ENCODE results near the gene ADRA2B. TPM values are rescaled to one million over a fixed set of nuclear protein-coding genes. Genes with fewer than 3 reads are reported as not detected.
"Not testable (repeated sequence)": the region's sequence is repeated elsewhere in the genome, so short reads cannot be mapped to it uniquely, and the experiment has no call there.

Gene ADRA2B
- total RNA-seq, 6 experiments from 2014 or later: not detected

DNA sequence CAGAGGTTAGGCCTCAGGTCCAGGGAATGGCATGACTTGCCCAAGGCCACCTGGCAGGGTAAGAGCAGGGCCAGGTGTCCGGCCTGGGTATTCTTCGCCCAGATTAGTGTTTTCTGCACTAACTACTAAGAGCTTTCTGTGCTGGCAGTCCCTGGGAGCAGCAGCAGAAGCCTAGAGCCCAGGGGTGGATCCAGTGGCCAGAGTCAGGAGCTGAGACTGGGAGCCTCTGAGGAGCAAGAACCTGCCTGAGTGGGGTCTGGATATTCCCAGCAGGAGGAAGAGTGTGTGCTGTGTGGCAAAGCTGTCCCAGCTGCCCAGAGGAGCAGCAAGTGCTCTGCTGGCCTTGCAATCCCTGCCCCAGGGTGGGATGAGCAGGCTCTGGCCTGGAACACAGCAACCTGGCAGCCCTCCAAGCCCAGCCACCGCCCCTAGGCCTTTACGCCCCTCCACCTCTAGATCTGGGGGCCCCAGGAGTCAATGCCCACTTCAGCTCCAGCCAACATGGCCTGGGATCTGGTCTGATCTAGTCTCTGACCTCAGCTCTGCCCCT, 50.9 kb downstream of the ADRA2B start:
- Mint-ChIP-seq H3K4me3 (no peak overlapping the region), H3K27ac (no peak overlapping the region), H3K4me1 (ENCODE audit: low read depth) (no peaks in the 10 kb centered on the region), H3K36me3 (ENCODE audit: low read depth) (no peaks in the 10 kb centered on the region), H3K9me3 (no peaks in the 10 kb centered on the region), H3K27me3 (ENCODE audit: insufficient read depth) (peaks cover 13% of the 10 kb centered on the region)
- DNase-seq: no peak
- TF ChIP-seq, protein P1, sequence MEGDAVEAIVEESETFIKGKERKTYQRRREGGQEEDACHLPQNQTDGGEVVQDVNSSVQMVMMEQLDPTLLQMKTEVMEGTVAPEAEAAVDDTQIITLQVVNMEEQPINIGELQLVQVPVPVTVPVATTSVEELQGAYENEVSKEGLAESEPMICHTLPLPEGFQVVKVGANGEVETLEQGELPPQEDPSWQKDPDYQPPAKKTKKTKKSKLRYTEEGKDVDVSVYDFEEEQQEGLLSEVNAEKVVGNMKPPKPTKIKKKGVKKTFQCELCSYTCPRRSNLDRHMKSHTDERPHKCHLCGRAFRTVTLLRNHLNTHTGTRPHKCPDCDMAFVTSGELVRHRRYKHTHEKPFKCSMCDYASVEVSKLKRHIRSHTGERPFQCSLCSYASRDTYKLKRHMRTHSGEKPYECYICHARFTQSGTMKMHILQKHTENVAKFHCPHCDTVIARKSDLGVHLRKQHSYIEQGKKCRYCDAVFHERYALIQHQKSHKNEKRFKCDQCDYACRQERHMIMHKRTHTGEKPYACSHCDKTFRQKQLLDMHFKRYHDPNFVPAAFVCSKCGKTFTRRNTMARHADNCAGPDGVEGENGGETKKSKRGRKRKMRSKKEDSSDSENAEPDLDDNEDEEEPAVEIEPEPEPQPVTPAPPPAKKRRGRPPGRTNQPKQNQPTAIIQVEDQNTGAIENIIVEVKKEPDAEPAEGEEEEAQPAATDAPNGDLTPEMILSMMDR (IDR thresholded peaks at IDR 0.05): no peak

DNA sequence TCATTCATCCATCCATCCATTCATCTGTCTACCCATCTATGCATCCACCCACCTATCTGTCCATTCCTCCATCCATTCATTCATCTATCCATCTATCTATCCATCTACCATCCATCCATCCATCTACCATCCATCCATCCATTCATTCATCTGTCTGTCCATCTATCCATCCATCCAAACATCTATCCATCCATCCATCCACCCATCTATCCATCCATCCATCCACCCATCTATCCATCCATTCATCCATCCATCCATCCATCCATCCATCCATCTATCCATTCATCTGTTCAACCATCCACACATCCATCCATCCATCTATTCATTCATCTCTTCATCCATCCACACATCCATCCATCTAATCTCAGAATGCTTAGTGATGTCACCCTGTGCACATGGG, 51.6 kb downstream of the ADRA2B start:
- DNase-seq; H3K36me3 Mint-ChIP-seq (ENCODE audit: low read depth); H3K4me3 Mint-ChIP-seq; H3K4me1 Mint-ChIP-seq (ENCODE audit: low read depth); H3K9me3 Mint-ChIP-seq; H3K27ac Mint-ChIP-seq: not testable (repeated sequence)
- peaks cover 11% of the 10 kb centered on the region for H3K27me3 Mint-ChIP-seq (ENCODE audit: insufficient read depth)

DNA sequence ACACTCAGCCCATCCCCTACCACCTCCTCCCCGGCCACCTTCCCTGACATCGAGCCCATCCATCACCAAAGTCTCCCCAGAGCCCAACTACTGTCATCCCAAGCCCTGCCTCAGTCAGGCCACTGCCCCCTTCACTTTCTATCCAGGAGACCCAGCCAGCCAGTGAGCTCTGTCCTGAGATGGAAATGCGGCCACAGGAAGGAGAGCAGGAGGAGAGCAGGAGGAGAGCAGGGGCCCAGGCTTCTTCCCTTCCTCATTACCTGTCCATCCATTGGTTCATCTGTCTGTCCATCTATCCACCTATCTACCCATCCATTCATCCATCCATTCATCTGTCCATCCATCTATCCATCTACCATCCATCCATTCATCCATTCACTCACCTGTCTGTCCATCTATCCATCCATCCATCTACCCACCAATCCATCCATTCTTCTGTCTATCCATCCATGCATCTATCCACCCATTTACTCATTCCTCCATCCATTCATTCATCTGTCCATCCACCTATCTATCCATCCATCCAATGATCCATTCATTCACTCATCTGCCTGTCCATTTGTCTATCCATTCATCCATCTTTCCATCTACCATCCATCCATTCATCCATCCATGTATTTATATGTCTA, 52.2 kb downstream of the ADRA2B start:
- not testable (repeated sequence) for H3K4me1 Mint-ChIP-seq (ENCODE audit: low read depth); H3K4me3 Mint-ChIP-seq; H3K27ac Mint-ChIP-seq; H3K9me3 Mint-ChIP-seq; H3K36me3 Mint-ChIP-seq (ENCODE audit: low read depth); DNase-seq
- peaks cover 11% of the 10 kb centered on the region for H3K27me3 Mint-ChIP-seq (ENCODE audit: insufficient read depth)

DNA sequence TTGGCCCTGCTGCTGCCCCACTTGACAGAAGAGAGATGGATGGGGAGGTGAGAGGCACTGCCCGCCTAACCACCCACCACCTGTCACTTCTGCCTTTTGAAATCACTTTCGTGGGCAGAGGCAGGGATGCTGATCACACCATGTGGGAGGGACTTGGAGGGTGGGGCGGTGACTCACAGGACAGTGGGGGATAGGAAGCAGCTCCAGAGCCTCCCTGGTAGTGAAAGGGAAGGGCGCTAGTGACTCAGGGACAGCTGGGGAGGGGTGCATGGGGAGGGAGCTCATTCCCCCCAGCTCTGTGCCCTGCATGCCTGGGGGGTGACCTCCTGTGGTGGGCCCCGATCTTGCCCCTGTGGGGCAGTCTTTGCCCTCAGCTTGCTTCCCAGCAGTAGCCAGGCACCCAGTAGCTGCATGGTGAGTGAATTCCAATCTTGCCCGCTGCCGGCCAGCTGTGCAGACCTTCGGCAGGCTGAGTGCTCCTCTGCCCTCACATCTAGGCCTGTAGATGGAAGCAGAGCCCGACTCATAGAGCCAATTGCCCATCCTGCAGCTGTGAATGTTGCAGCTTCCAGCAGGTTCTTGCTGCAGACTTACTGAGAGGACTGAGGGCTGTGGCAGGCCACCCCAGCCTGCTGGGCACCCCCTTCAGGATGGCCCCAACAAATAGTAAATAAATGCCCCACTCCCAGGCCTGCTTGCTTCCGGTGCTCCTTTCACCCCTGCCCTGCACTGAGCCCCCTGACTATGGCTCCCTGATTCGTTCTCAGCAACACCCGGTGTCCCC, 53.1 kb downstream of the ADRA2B start:
- not testable (repeated sequence) for H3K9me3 Mint-ChIP-seq; H3K4me1 Mint-ChIP-seq (ENCODE audit: low read depth); H3K36me3 Mint-ChIP-seq (ENCODE audit: low read depth); H3K27ac Mint-ChIP-seq
- DNase-seq: peak; percentile 87
- Mint-ChIP-seq H3K4me3 (peak overlapping the region; percentile 39; the same call in 1 of the 2 replicates), H3K27me3 (ENCODE audit: insufficient read depth) (peaks cover 11% of the 10 kb centered on the region)
- TF ChIP-seq, protein P1 (IDR thresholded peaks at IDR 0.05): peak; percentile 67

Other genes starting within 250 kb of the ADRA2B start
- gene ANKRD36C, start 124.7 kb downstream of the ADRA2B start, total RNA-seq (2021; fragmentation: NEBNext Ultra II Directional; extraction: Animal tissue kit (Norgen Biotek cat#: 25700)): 1 to 10 TPM; 5.9 to 8.9 (median 7.0) TPM
- gene GPAT2, start 81.7 kb downstream of the ADRA2B start, total RNA-seq (2021; fragmentation: NEBNext Ultra II Directional; extraction: Animal tissue kit (Norgen Biotek cat#: 25700)): 10 to 100 TPM in 4 of 6 experiments, 1 to 10 TPM in 2; 3.1 to 44.6 (median 37.8) TPM
- under 1 TPM in 3 of 6 experiments, not detected in 3; 0.25 to 0.39 (median 0.31) TPM for gene ASTL, start 21.9 kb upstream of the ADRA2B start, total RNA-seq (2021; fragmentation: NEBNext Ultra II Directional; extraction: Animal tissue kit (Norgen Biotek cat#: 25700))
- 10 to 100 TPM; 10.1 to 17.9 (median 11.5) TPM for gene DUSP2, start 28.9 kb upstream of the ADRA2B start, total RNA-seq (2021; fragmentation: NEBNext Ultra II Directional; extraction: Animal tissue kit (Norgen Biotek cat#: 25700))
- gene STARD7, start 92.3 kb upstream of the ADRA2B start, total RNA-seq (2021; fragmentation: NEBNext Ultra II Directional; extraction: Animal tissue kit (Norgen Biotek cat#: 25700)): 100 to 1,000 TPM; 167 to 195 (median 180) TPM
- 10 to 100 TPM; 57.6 to 84.6 (median 71.1) TPM for gene TMEM127, start 149.4 kb upstream of the ADRA2B start, total RNA-seq (2021; fragmentation: NEBNext Ultra II Directional; extraction: Animal tissue kit (Norgen Biotek cat#: 25700))
- gene CIAO1, start 149.7 kb upstream of the ADRA2B start, total RNA-seq (2021; fragmentation: NEBNext Ultra II Directional; extraction: Animal tissue kit (Norgen Biotek cat#: 25700)): 10 to 100 TPM; 54.9 to 71.4 (median 60.4) TPM
- 100 to 1,000 TPM in 2 of 6 experiments, 10 to 100 TPM in 4; 88.0 to 106 (median 93.3) TPM for gene SNRNP200, start 189.0 kb upstream of the ADRA2B start, total RNA-seq (2021; fragmentation: NEBNext Ultra II Directional; extraction: Animal tissue kit (Norgen Biotek cat#: 25700))
- 1 to 10 TPM in 2 of 6 experiments, under 1 TPM in 4; 0.55 to 1.2 (median 0.94) TPM for gene ITPRIPL1, start 208.7 kb upstream of the ADRA2B start, total RNA-seq (2021; fragmentation: NEBNext Ultra II Directional; extraction: Animal tissue kit (Norgen Biotek cat#: 25700))
- 10 to 100 TPM; 10.8 to 25.4 (median 24.0) TPM for gene NCAPH, start 219.2 kb upstream of the ADRA2B start, total RNA-seq (2021; fragmentation: NEBNext Ultra II Directional; extraction: Animal tissue kit (Norgen Biotek cat#: 25700))